HCT116 (cell line): ENCODE measurements around the gene MBTPS1. TPM values are rescaled to one million over a fixed set of nuclear protein-coding genes. Genes with fewer than 3 reads are reported as not detected.

Experiments used
- ATAC-seq: fragments of 200-7000 bp; cut with Tn5 transposase; 2 replicates; pipeline ENCODE4 v1.9.1; 2020; ENCODE audit warnings: mild to moderate bottlenecking, moderate library complexity
- BruUV-seq: library from RNA; stranded (reverse); fragments of 400-500 nt; replicated peaks from 2 replicates; lab custom pipeline; 2021; lab: Mats Ljungman, UMichigan
- CTCF ChIA-PET: fragments of 300-600 bp; sonication (Branson Sonifier 250); formaldehyde crosslinking; loops from one replicate; lab custom pipeline; 2021; ENCODE audit warnings: antibody characterized with exemption; lab: Charles Lee
- POLR2A ChIA-PET: fragments of 300-600, 350-600 bp; sonication (Branson Sonifier 250); formaldehyde crosslinking; loops from one replicate; lab custom pipeline; 2021; ENCODE audit warnings: antibody characterized with exemption; lab: Charles Lee
- RAD21 ChIA-PET, 2 experiments: fragments of 300-600 bp; sonication (Branson Sonifier 250); formaldehyde crosslinking; loops; one replicate each; lab custom pipeline; 2023; ENCODE audit warnings: low total read pairs in 2 of 2; ENCODE audit not compliant: uncharacterized antibody in 2 of 2, unreplicated experiment in 2 of 2, low non-redundant PET in 1 of 2; lab: Charles Lee
- DNase-seq: peaks from one replicate; pipeline ENCODE4 v3.0.0-alpha.2; 2010; ENCODE audit warnings: low read depth, low spot score
- H2AFZ ChIP-seq: fragments of 200-600 bp; shearing (Covaris generic), sonication (generic); 2 replicates; pipeline ENCODE4 v1.6.1; 2017; ENCODE audit warnings: low read depth, mixed run types, mixed read lengths, antibody characterized with exemption, low read length; ENCODE audit not compliant: poor library complexity, severe bottlenecking
- H3K27ac ChIP-seq: 2 replicates; pipeline ENCODE4 v1.5.1; 2012; ENCODE audit warnings: low read depth, low read length
- H3K27me3 ChIP-seq: fragments of 200-600 bp; sonication (generic); 2 replicates; pipeline ENCODE4 v1.6.1; 2016; ENCODE audit warnings: mixed run types, low read length, mixed read lengths; ENCODE audit not compliant: insufficient read depth
- H3K36me3 ChIP-seq, 2 experiments: fragments of 200-500 bp in 1 of 2; fragments of 200-600 bp in 1 of 2; sonication (Bioruptor generic) in 1 of 2; sonication (generic) in 1 of 2; 2 replicates each; pipeline versions ENCODE4 v1.5.1 to v1.6.1; 2014 to 2016; ENCODE audit warnings: low read length in 2 of 2, inconsistent platforms in 1 of 2, mixed read lengths in 1 of 2, mixed run types in 1 of 2; ENCODE audit not compliant: insufficient read depth in 2 of 2, control insufficient read depth in 1 of 2
- H3K4me1 ChIP-seq, 2 experiments: fragments of 200-600 bp in 1 of 2; sonication (generic) in 1 of 2; 2 replicates each; pipeline versions ENCODE4 v1.5.1 to v1.6.1; 2012 to 2017; ENCODE audit warnings: low read length in 2 of 2, inconsistent platforms in 1 of 2, mild to moderate bottlenecking in 1 of 2, mixed read lengths in 1 of 2, mixed run types in 1 of 2, moderate library complexity in 1 of 2; ENCODE audit not compliant: insufficient read depth in 2 of 2, control insufficient read depth in 1 of 2
- H3K4me2 ChIP-seq: fragments of 200-600 bp; sonication (generic); 2 replicates; pipeline ENCODE4 v1.6.1; 2017; ENCODE audit warnings: mixed run types, low read length, mixed read lengths
- H3K4me3 ChIP-seq, 2 experiments: fragments of 200-600 bp in 1 of 2; sonication (generic) in 1 of 2; replicated peaks in 1 of 2; 2 replicates each; pipeline ENCODE4 v1.5.1; 2011 to 2016; ENCODE audit warnings: low read length in 2 of 2, control low read depth in 1 of 2, low read depth in 1 of 2, mild to moderate bottlenecking in 1 of 2, mixed read lengths in 1 of 2, mixed run types in 1 of 2
- H3K79me2 ChIP-seq: fragments of 200-600 bp; sonication (generic); 2 replicates; pipeline ENCODE4 v1.6.1; 2017; ENCODE audit warnings: mild to moderate bottlenecking, mixed run types, low read length, moderate library complexity, mixed read lengths; ENCODE audit not compliant: insufficient read depth
- H3K9ac ChIP-seq: fragments of 200-600 bp; sonication (generic); 2 replicates; pipeline ENCODE4 v1.6.1; 2016; ENCODE audit warnings: low read length, mixed read lengths
- H3K9me2 ChIP-seq: fragments of 200-600 bp; sonication (generic), shearing (Covaris generic); 2 replicates; pipeline ENCODE4 v1.6.1; 2017; ENCODE audit warnings: mixed run types, mild to moderate bottlenecking, moderate library complexity; ENCODE audit not compliant: insufficient read depth
- H3K9me3 ChIP-seq, 2 experiments: fragments of 200-500 bp in 1 of 2; fragments of 200-600 bp in 1 of 2; sonication (Bioruptor generic) in 1 of 2; sonication (generic) in 1 of 2; 2 replicates each; pipeline ENCODE4 v1.6.1; 2014 to 2017; ENCODE audit warnings: low read length in 2 of 2, mixed read lengths in 2 of 2, inconsistent platforms in 1 of 2, low read depth in 1 of 2, mild to moderate bottlenecking in 1 of 2, mixed run types in 1 of 2, moderate library complexity in 1 of 2; ENCODE audit not compliant: control insufficient read depth in 1 of 2, insufficient read depth in 1 of 2
- H4K20me1 ChIP-seq: fragments of 200-600 bp; sonication (generic), shearing (Covaris generic); 2 replicates; pipeline ENCODE4 v1.6.1; 2017; ENCODE audit warnings: mixed run types, mild to moderate bottlenecking, moderate library complexity; ENCODE audit not compliant: insufficient read depth
- ATF3 ChIP-seq: IDR thresholded peaks from 2 replicates; pipeline ENCODE4 v1.6.1; 2012
- FOSL1 ChIP-seq: IDR thresholded peaks from 2 replicates; pipeline ENCODE4 v1.6.1; 2012; ENCODE audit warnings: low read depth
- JUND ChIP-seq: IDR thresholded peaks from 2 replicates; pipeline ENCODE4 v1.6.1; 2012
- MAX ChIP-seq: IDR thresholded peaks from 2 replicates; pipeline ENCODE4 v1.6.1; 2012
- POLR2A ChIP-seq: IDR thresholded peaks from 2 replicates; pipeline ENCODE4 v1.7.0; 2011; ENCODE audit warnings: borderline replicate concordance; ENCODE audit not compliant: insufficient read depth, insufficient read length; ENCODE audit errors: extremely low read depth
- REST ChIP-seq: IDR thresholded peaks from 2 replicates; pipeline ENCODE4 v1.6.1; 2012; ENCODE audit warnings: low read depth
- SIN3A ChIP-seq: IDR thresholded peaks from 2 replicates; pipeline ENCODE4 v1.6.1; 2012; ENCODE audit warnings: low read depth
- SRF ChIP-seq: IDR thresholded peaks from 2 replicates; pipeline ENCODE4 v1.6.1; 2012; ENCODE audit warnings: low read depth
- ZFX ChIP-seq: fragments of 450-650 bp; IDR thresholded peaks from 2 replicates; pipeline ENCODE4 v1.6.1; 2017
- ZNF274 ChIP-seq: fragments of 200-500 bp; sonication (Bioruptor generic); IDR thresholded peaks from 2 replicates; pipeline ENCODE4 v1.6.1; 2014; ENCODE audit warnings: mild to moderate bottlenecking, low read depth, low read length, inconsistent platforms
- intact Hi-C: fragments of 100-400 bp; cut with micrococcal nuclease; formaldehyde crosslinking; loops from 2 replicates; pipeline ENCODE4 v1.10.0; 2022
- total RNA-seq: library from RNA; stranded (reverse); gene quantifications from one replicate; pipeline ENCODE4 v1.2.1, GENCODE V29; 2021; ENCODE audit not compliant: unreplicated experiment
- TF ChIP-seq, protein P1 (sequence below): IDR thresholded peaks from 2 replicates; pipeline ENCODE4 v1.6.1; 2011; ENCODE audit warnings: mild to moderate bottlenecking, low read length, moderate library complexity; ENCODE audit not compliant: insufficient replicate concordance; ENCODE audit errors: extremely low read depth

MBTPS1 gene
- total RNA-seq, 1 experiment from 2014 or later, result 111 TPM

- TF ChIP-seq ATF3 (no peak), JUND (no peak), MAX (no peak)
Observed at GRCh38 chr16:84093879-84094270, 22.9 kb downstream of the MBTPS1 start (continued).

- TF ChIP-seq ZFX, result no peak
- POLR2A ChIA-PET, result no interaction called here
- intact Hi-C loops, result no loop called here
- CTCF ChIA-PET, result no interaction called here
- peaks cover 33 to 52% of the 10 kb centered on the region in 2 experiments; a peak in 3 of 4 replicates for H3K36me3 ChIP-seq
- H3K4me1 ChIP-seq, result no peaks in the 10 kb centered on the region
- H3K4me3 ChIP-seq, result no peak overlapping the region
- no peaks in the 10 kb centered on the region for H3K9me2 ChIP-seq
- no peak overlapping the region for H3K4me2 ChIP-seq
- DNase-seq (no peak), ATAC-seq (no peak)
- no peaks in the 10 kb centered on the region for H3K27me3 ChIP-seq
- H3K79me2 ChIP-seq, result no peaks in the 10 kb centered on the region
- H4K20me1 ChIP-seq, result no peaks in the 10 kb centered on the region
- H3K27ac ChIP-seq, result no peak overlapping the region
- RAD21 ChIA-PET, result no interaction called here
- no TSS peak for BruUV-seq
- H3K9me3 ChIP-seq, result no peaks in the 10 kb centered on the region
- no peak overlapping the region for H3K9ac ChIP-seq
- no peak overlapping the region for H2AFZ ChIP-seq
Observed at GRCh38 chr16:84093120-84093878, 23.4 kb downstream of the MBTPS1 start.

- Histone ChIP-seq H3K9me3 (no peaks in the 10 kb centered on the region), H3K27me3 (no peaks in the 10 kb centered on the region), H3K4me1 (no peaks in the 10 kb centered on the region), H3K9ac (no peak overlapping the region), H3K36me3 (peaks cover 42 to 66% of the 10 kb centered on the region in 2 experiments; a peak in 3 of 4 replicates), H3K4me2 (no peak overlapping the region), H3K79me2 (no peaks in the 10 kb centered on the region), H3K27ac (no peak overlapping the region), H2AFZ (no peak overlapping the region), H4K20me1 (no peaks in the 10 kb centered on the region), H3K4me3 (no peak overlapping the region), H3K9me2 (no peaks in the 10 kb centered on the region)
- ChIA-PET POLR2A (no interaction called here), CTCF (no interaction called here), RAD21 (no interaction called here)
- intact Hi-C loops, result no loop called here
- no peak for DNase-seq
- ATAC-seq, result no peak
- BruUV-seq, result no TSS peak
- TF ChIP-seq SRF (no peak), REST (no peak), SIN3A (no peak), POLR2A (no peak), ZNF274 (no peak), FOSL1 (no peak), ATF3 (no peak)
- TF ChIP-seq, protein P1, sequence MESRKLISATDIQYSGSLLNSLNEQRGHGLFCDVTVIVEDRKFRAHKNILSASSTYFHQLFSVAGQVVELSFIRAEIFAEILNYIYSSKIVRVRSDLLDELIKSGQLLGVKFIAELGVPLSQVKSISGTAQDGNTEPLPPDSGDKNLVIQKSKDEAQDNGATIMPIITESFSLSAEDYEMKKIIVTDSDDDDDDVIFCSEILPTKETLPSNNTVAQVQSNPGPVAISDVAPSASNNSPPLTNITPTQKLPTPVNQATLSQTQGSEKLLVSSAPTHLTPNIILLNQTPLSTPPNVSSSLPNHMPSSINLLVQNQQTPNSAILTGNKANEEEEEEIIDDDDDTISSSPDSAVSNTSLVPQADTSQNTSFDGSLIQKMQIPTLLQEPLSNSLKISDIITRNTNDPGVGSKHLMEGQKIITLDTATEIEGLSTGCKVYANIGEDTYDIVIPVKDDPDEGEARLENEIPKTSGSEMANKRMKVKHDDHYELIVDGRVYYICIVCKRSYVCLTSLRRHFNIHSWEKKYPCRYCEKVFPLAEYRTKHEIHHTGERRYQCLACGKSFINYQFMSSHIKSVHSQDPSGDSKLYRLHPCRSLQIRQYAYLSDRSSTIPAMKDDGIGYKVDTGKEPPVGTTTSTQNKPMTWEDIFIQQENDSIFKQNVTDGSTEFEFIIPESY, result no peak
Observed at GRCh38 chr16:84091460-84091859, 25.3 kb downstream of the MBTPS1 start.
